Nephron progenitor cell (in vitro differentiated cells): Measurements from ENCODE around the gene SPTB.

ENCODE experiments used
- DNase-seq: peaks from one replicate; pipeline ENCODE4 v3.0.0; 2021
- H3K27ac Mint-ChIP-seq: 2 replicates; pipeline ENCODE4 v1.8.0; 2021; ENCODE audit warnings: mild to moderate bottlenecking, moderate library complexity, mixed read lengths
- H3K27me3 Mint-ChIP-seq: 2 replicates; pipeline ENCODE4 v1.8.0; 2021; ENCODE audit warnings: mild to moderate bottlenecking, low read depth, mixed read lengths; ENCODE audit not compliant: poor library complexity
- H3K36me3 Mint-ChIP-seq: 2 replicates; pipeline ENCODE4 v1.8.0; 2021; ENCODE audit warnings: low read depth, mixed read lengths
- H3K4me1 Mint-ChIP-seq: 2 replicates; pipeline ENCODE4 v1.8.0; 2021; ENCODE audit warnings: mixed read lengths
- H3K4me3 Mint-ChIP-seq: 2 replicates; pipeline ENCODE4 v1.8.0; 2021; ENCODE audit warnings: mild to moderate bottlenecking, moderate library complexity, mixed read lengths
- H3K9me3 Mint-ChIP-seq: 2 replicates; pipeline ENCODE4 v1.8.0; 2021; ENCODE audit warnings: mild to moderate bottlenecking, moderate library complexity, mixed read lengths
- CTCF ChIP-seq: fragments of 200-600 bp; sonication (generic); IDR thresholded peaks from 2 replicates; pipeline ENCODE4 v1.5.0; 2021; ENCODE audit warnings: antibody characterized with exemption

The SPTB gene

GRCh38 chr14:64754685-64755084 is 125.0 kb downstream of the SPTB start:
- no peak for TF ChIP-seq CTCF
- Mint-ChIP-seq H3K9me3 (peaks cover 10% of the 10 kb centered on the region), H3K27me3 (no peaks in the 10 kb centered on the region)

GRCh38 chr14:64753999-64754398 is 125.7 kb downstream of the SPTB start:
- H3K27me3 Mint-ChIP-seq: no peaks in the 10 kb centered on the region
- no peak for DNase-seq

More at GRCh38 chr14:64754685-64755084, 125.0 kb downstream of the SPTB start:
- Mint-ChIP-seq H3K36me3 (peaks cover 11% of the 10 kb centered on the region), H3K4me3 (no peak overlapping the region), H3K27ac (peak overlapping the region; percentile 70), H3K4me1 (peaks cover 41% of the 10 kb centered on the region)
- no peak for DNase-seq

GRCh38 chr14:64753374-64753773 is 126.3 kb downstream of the SPTB start:
- Mint-ChIP-seq H3K27me3 (no peaks in the 10 kb centered on the region), H3K27ac (no peak overlapping the region), H3K36me3 (peaks cover 11% of the 10 kb centered on the region), H3K4me1 (peaks cover 32% of the 10 kb centered on the region), H3K9me3 (peaks cover 10% of the 10 kb centered on the region), H3K4me3 (no peak overlapping the region)
- DNase-seq: no peak
- TF ChIP-seq CTCF: no peak

More at GRCh38 chr14:64753999-64754398, 125.7 kb downstream of the SPTB start:
- Mint-ChIP-seq H3K4me1 (peaks cover 38% of the 10 kb centered on the region), H3K27ac (peak overlapping the region; percentile 79), H3K4me3 (no peak overlapping the region), H3K36me3 (peaks cover 11% of the 10 kb centered on the region), H3K9me3 (peaks cover 10% of the 10 kb centered on the region)
- no peak for TF ChIP-seq CTCF

- no peak for DNase-seq
- no peak overlapping the region for H3K27ac Mint-ChIP-seq
- no peak for TF ChIP-seq CTCF
- H3K4me3 Mint-ChIP-seq: no peak overlapping the region
- peaks cover 12% of the 10 kb centered on the region for H3K36me3 Mint-ChIP-seq
- H3K27me3 Mint-ChIP-seq: no peaks in the 10 kb centered on the region
- H3K4me1 Mint-ChIP-seq: peaks cover 28% of the 10 kb centered on the region
- peaks cover 10% of the 10 kb centered on the region for H3K9me3 Mint-ChIP-seq
Observed at GRCh38 chr14:64752909-64753308, 126.8 kb downstream of the SPTB start.

- TF ChIP-seq CTCF: no peak
- DNase-seq: no peak
- no peaks in the 10 kb centered on the region for H3K9me3 Mint-ChIP-seq
- peaks cover 34% of the 10 kb centered on the region for H3K4me1 Mint-ChIP-seq
- H3K27ac Mint-ChIP-seq: no peak overlapping the region
- H3K4me3 Mint-ChIP-seq: no peak overlapping the region
- no peaks in the 10 kb centered on the region for H3K27me3 Mint-ChIP-seq
- H3K36me3 Mint-ChIP-seq: peaks cover 42% of the 10 kb centered on the region
Observed at GRCh38 chr14:64748995-64749714, 130.6 kb downstream of the SPTB start.

- peaks cover 37% of the 10 kb centered on the region for H3K4me1 Mint-ChIP-seq
- H3K27me3 Mint-ChIP-seq: no peaks in the 10 kb centered on the region
- peaks cover 48% of the 10 kb centered on the region for H3K36me3 Mint-ChIP-seq
- no peaks in the 10 kb centered on the region for H3K9me3 Mint-ChIP-seq
- TF ChIP-seq CTCF: no peak
- DNase-seq: no peak
- no peak overlapping the region for H3K27ac Mint-ChIP-seq
- no peak overlapping the region for H3K4me3 Mint-ChIP-seq
Observed at GRCh38 chr14:64748521-64748920, 131.2 kb downstream of the SPTB start.
